T-helper 2 cell treated with Interferon-gamma antibody and Interleukin-4, amounts not matched to agents 100 ng/mL and 5 ng/mL, for 36 hours (primary cell): ENCODE measurements around the gene PCED1B. TPM values are rescaled to one million over a fixed set of nuclear protein-coding genes. Genes with fewer than 3 reads are reported as not detected.

Experiments used
- intact Hi-C: fragments of 100-400 bp; cut with micrococcal nuclease; formaldehyde crosslinking; loops from one replicate; pipeline ENCODE4 v1.15.1; 2023
- total RNA-seq: library from RNA; stranded (reverse); gene quantifications from 2 replicates; pipeline ENCODE4 v1.2.3, GENCODE V29; 2022

PCED1B gene
- total RNA-seq, 1 donor from 2014 or later = 38.8 TPM

DNA sequence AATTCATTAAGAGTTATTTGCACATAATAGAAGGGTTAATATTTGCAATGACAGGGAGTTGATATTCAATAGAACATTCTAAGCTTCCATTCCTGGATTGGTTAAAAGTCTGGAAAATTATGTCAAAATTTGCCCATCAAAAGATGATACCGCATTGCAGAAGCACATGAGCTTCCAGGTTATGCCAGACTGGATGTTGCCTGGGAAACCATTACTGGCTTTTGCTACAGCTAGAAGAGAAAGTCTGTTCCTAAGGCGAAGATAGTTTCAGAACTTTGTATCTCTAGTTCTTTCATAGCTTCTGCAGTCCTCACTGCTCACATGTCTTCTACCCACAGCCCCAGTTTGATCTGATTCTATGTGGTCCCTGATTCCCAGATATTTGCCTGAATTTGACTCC, 122.8 kb downstream of the PCED1B start:
- intact Hi-C loops = no loop called here

DNA sequence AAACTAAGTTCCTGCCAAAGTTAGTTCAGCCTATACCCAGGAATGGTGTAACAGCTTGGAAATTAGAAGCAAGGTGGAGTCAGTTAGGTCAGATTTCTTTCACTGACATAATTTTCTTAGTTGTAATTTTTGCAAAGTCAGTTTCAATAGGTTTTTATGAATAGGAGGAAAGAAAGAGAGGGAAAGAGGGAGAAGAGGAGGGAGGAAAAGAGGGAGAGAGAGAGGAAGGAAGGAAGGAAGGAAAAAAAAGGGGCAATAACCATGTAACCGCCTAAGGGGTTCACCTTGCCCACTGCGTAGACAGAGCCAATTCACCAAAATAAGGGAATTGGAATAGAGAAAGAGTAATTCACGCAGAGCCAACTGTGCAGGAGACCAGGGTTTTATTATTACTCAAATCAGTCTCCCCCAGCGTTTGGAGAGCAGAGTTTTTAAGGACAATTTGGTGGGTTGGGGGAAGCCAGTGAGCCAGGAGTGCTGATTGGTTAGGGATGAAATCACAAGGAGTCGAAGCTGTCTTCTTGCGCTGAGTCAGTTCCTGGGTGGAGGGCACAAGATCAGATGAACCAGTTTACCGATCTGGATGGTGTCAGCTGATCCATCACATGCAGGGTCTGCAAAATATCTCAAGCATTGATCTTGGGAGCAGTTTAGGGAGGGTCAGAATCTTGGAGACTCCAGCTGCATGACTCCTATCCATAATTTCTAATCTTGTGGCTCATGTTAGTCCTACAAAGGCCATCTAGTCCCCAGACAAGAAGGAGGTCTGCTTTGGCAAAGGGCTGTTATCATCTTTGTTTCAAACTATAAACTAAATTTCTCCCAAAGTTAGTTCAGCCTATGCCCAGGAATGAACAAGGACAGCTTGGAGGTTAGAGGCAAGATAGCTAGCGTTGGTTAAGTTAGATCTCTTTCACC, 126.4 kb downstream of the PCED1B start:
- intact Hi-C loops = loop anchor here (2.0 kb wide), 1 partner anchor 13 kb away; no protein-coding TSS in a partner anchor

DNA sequence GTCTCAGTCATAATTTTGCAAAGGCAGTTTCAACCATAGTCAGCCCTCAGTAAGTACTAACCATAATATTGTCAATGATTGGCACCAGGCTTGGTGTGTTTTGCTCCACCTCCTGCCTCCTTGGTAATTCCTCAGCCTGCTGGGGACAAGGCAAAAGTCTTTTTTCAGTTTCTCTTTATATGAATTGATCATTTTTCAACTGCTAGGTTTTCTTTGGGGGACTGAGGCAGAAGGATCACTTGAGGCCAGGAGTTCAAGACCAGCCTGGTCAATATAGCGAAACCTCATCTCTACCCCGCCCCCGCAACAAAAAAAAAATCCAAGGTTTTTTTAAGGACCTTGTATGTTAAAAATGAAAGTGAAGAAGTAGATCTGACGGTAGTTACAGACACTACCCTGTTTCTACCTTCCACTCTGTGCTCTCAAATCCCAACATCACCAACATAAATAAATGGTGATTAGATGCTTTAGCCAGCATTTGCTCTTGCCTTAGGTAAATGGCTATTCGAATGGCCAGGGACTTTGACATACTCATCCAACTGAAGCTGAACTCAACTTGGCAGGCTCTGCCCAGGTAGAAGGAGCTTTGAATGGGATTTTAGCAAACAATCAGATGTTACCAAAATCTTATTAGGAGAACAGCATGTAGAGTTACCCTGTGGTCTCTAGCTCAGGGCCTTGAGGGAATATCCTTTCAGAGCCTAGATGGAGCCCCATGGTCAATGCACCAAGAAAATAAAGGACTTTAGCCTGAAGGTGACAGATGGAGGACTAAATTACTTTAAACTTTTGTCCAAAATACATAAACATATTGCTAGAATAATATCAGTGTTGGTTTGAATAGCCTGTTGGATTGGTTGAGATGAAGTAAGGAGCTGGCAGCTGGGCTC, 127.3 kb downstream of the PCED1B start:
- intact Hi-C loops = loop anchor here (1.0 to 2.0 kb wide), 2 partner anchors 10 to 14 kb away; no protein-coding TSS in a partner anchor

DNA sequence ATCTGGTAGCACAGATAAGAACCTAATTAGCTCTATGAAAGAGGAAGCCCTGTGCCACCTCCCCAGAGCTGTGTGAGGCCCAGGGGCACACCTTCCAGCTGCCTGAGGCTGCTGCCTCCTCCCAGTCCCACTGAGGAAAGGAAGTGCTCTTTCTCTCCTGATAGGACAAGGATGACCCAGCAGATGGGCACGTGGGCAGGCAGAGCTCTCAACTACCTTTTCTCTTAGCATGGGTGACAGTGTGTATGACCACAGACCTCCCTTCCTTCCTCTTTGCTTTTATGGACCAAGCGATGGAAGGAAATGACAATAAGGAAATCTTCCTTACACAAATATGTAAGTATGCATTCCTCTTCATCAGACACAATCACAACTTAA, 127.9 kb downstream of the PCED1B start:
- intact Hi-C loops = loop anchor here (1.0 to 2.0 kb wide), 2 partner anchors 9 to 15 kb away; no protein-coding TSS in a partner anchor

DNA sequence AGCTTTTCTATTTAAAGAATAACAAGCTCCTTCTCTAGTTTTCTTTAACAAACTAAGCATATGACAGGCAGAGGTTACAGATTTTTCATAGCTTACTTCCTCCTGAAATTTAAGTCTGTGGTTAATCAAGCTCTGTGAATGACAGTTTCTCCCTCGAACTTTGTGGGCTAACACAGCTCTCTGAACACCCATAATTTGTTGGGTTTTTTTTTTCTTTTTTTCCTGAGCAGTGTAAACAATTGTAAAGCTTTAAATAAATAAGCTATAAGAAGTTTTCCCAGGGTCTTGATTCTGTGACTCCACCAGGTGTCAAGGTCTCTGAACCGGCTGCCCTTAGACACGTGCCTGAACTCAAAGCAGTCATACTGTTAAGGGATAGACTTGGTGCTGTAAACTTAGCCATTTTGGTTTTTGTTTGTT, 128.4 kb downstream of the PCED1B start:
- intact Hi-C loops = loop anchor here (1.0 to 2.0 kb wide), 2 partner anchors 8 to 15 kb away; no protein-coding TSS in a partner anchor

DNA sequence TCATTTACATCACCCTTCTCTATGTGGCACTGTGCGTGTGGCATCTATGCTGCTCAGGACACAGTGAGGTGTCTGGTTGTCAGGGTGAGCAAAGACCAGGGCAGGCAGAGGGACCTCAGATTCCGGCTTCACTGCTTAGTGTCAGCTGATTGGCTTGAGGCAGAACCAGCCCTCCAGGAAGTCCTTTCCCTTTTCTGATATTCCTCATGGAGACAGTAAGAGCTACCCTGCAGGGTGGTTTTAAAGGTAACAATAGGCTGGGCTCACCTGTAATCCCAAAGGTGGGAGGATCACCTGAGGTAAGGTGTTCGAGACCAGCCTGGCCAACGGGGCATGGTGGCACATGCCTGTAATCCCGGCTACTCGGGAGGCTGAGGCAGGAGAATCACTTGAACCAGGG, 129.6 kb downstream of the PCED1B start:
- intact Hi-C loops = no loop called here

DNA sequence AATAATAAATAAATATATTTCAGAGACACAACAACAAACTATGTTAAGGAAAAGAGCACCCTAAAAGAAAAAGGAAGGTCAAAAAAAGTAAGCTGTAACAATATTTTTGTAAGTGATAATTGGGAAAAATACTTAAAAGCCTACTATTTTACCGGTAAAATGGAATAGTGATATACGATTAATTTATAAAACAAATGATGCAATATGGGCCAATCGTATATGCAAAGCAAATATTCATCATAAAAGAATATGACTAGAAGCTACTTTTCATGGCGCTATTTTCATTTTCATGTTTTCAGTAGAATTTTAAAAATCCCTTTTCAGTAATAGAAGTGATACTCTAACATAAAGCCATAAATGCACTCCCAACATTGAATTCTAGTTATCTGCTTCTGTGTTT, 131.4 kb downstream of the PCED1B start:
- intact Hi-C loops = loop anchor here (10.0 kb wide), 4 partner anchors 674 to 1486 kb away; partner anchors contain the start of genes ARID2 and SCAF11

DNA sequence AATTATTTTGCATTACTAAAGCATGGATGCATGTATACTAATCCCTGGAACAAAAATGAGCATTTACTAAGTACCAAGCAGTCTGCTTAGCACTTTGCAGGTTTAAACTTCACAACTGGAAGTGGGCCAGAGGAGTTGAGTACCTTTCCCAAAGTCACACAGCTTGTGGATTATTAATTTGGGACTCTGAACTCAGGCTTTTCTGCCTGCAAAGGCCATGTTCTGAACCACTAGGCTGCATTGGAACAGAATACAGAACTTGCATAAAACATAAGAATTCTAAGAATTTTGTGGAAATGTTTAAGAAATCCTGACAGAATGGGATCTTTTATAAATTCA, 133.2 kb downstream of the PCED1B start:
- intact Hi-C loops = loop anchor here (10.0 kb wide), 4 partner anchors 672 to 1488 kb away; partner anchors contain the start of genes ARID2 and SCAF11

DNA sequence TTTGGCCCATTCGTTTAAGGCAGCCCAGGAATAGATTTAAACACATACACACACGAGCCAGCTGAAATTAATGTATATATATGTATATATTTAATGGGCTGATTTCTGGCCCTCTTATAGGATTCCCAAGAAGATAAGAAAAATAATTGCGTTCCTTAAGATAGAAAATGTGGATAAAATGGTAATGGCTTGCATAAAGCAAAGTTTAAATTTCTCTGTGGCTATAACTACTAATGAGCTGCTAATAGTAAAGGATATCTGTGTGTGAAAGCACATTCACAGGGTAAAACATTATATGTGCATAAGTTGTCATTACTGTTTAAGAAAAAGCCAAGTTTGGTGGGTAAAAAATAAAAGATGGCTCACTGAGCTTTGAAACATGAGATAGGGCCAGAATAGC, 134.0 kb downstream of the PCED1B start:
- intact Hi-C loops = loop anchor here (10.0 kb wide), 4 partner anchors 671 to 1489 kb away; partner anchors contain the start of genes ARID2 and SCAF11

DNA sequence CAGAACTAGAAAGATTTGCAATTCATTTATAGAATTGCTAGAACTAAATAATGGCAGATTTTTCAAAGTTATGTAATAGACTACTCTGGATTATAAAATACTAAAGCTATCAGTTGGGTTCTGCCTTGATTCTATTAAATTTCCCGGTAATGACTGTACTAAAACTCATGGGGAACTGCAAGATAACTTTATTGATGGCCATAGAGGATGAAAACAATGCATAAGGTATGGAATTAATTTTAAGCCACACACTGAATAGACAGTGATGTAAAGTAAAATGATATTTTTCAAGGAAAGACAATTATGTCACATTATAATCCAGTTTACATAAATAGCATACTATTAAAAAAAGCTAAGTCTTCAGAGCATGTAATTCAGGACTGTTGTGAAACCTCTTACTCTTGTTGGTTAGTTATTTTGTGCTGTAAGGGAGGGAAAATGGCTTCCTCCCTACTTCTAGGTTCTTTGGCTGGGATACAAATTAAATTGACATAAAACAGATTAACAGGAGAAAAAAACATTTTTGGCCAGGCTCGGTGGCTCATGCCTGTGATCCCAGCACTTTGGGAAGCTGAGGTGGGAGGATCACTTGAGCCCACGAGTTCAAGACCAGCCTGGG, 134.7 kb downstream of the PCED1B start:
- intact Hi-C loops = loop anchor here (2.0 to 10.0 kb wide), 5 partner anchors 21 to 1489 kb away; partner anchors contain the start of genes ARID2 and SCAF11

DNA sequence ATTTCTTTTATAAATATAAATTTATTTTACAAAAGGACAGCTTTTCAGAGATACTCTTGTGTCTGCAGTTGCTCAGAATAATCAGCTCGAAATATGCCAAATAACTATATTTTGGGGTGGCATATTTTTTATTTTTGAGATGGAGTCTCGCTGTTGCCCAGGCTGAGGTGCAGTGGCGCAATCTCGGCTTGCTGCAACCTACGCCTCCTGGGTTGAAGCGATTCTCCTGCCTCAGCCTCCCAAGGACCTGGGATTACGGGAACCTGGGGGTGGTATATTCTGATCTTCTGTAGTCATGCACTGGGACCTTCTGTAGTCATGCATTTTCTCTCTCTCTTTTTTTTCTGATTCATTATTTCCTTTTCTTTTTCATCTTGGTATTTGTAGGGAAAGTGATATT, 135.3 kb downstream of the PCED1B start:
- intact Hi-C loops = loop anchor here (1.0 to 10.0 kb wide), 9 partner anchors 22 to 1490 kb away; partner anchors contain the start of genes ARID2, RPAP3, SCAF11 and SLC38A1

DNA sequence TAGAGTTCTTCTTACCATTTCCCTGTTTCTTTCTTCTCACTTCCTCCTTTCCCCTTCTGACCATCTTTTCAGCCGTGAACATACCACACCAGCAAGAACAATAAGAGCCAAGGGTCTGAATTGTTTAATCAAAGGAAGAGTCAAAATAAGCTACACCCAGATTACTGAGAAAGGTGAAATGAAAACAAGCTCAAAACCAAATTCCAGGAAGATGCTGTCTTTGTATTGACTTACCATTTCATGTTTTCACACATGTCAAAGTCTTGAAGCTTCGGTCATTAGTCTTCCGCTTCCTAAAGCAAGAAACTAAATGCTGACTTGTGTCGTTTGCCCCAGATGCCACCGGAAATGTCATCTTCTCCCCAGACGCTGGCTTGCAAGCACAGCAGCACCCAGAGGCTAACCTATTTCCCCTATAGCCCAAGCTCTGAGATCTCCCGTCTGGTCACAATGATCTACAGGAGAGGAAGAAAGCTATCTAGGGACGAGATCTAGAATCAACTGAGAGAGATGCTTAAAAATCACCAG, 136.8 kb downstream of the PCED1B start:
- intact Hi-C loops = loop anchor here (1.0 to 10.0 kb wide), 15 partner anchors 9 to 1491 kb away; partner anchors contain the start of genes ARID2, HDAC7, RPAP3 and SCAF11

DNA sequence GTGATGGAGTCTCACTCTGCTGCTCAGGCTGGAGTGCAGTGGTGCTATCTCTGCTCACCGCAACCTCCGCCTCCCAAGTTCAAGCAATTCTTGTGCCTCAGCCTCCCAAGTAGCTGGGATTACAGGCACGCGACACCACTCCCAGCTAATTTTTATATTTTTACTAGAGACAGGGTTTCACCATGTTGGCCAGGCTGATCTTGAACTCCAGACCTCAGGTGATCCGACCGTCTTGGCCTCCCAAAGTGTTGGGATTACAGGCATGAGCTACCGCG, 138.1 kb downstream of the PCED1B start:
- intact Hi-C loops = loop anchor here (2.0 to 10.0 kb wide), 10 partner anchors 59 to 1493 kb away; partner anchors contain the start of genes ARID2, HDAC7, RPAP3 and SCAF11

DNA sequence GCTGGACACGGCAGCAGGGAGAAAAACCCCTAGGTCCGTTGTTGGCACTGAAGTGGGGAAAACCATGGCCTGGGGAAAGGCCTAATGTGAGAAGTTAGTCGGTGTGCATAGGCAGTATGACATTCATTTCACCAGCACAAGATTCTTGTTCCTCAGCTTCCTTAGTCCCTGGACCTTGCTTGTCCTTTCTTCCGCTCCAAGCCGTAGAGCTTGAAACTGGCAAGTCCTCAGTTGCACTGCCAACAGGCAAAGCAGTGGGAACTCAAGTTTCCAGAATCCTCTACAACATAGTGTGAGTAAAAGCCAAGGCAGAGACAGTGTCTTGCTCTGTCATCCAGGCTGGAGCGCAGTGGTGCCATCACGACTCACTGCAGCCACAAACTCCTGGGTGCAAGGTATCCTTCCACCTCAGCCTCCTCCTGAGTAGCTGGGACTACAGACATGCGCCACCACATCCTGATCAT, 138.8 kb downstream of the PCED1B start:
- intact Hi-C loops = loop anchor here (5.0 to 10.0 kb wide), 7 partner anchors 186 to 1493 kb away; partner anchors contain the start of genes ARID2, RPAP3, SCAF11 and SLC38A1

DNA sequence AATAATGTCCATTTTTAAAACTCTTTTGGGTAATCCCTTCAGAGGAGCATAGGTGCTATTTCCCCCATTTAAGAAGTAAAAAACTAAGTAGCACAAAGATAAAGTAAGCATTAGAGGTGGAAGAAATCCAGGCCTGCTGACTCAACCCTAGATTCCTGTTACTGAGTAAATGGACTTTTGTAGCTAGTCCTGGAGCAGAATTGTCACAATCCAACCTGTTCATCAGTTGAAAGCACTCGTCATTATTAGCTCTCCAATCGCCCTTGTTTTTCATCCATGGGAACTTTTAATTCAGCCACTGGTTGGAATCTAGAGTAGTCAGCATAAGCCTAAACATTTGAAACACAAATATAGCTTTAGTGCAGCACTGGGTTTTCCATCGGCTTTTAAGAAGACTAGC, 139.8 kb downstream of the PCED1B start:
- intact Hi-C loops = loop anchor here (5.0 to 10.0 kb wide), 7 partner anchors 187 to 1494 kb away; partner anchors contain the start of genes ARID2, RPAP3, SCAF11 and SLC38A1

DNA sequence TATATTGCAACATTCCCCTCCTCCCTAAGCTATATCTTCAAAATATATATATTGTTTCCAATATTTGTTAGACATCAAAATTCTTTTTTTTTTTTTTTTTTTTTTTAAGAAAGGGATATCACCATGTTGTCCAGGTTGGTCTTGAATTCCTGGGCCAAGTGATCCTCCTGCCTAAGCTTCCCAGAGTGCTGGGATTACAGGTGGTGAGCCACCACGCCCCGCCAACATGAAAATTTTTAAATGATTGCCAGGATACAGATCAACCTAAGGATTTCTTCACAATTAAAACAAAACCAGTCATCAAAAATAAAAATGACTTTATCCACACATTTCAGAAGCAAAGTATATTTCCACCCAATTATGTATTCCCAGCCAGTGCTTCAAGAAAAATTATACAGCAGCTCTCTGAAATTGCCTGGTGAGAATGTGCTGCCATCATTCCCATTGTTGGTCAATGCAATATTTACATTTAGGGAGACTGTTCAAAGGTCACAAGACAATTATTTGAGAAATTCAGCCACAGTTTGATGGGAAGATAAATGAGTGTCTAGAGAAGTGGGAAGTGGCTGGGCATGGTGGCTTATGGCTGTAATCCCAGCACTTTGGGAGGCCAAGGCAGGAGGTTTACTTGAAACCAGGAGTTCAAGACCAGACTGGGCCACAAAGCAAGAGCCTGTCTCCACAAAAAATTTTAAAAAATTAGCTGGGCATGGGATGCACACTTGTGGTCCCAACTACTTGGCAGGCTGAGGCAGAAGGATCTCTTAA, 142.0 kb downstream of the PCED1B start:
- intact Hi-C loops = no loop called here

DNA sequence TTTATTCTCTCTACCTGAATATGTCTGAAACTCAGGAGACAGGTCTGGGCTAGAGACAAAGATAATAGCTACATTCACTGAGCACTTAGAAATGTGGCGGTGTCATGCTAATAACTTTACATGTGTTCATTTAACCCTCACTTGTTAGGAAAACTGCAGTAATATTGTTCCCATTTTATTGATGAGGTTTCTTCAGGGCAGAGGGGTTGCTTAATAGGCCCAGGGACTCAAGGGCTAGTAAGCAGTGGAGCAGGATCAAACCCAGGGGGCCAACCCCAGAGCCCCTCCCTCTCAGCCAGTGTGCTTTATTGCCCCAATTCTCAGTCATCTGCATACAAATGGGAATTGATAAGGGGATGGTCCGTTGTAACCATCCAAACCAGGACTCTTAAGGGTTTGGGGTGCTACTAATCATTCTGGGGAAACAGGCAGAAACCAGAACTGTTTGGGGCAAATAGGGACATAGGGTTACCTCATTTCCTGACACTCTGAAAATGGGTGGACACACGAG, 143.2 kb downstream of the PCED1B start:
- intact Hi-C loops = no loop called here

DNA sequence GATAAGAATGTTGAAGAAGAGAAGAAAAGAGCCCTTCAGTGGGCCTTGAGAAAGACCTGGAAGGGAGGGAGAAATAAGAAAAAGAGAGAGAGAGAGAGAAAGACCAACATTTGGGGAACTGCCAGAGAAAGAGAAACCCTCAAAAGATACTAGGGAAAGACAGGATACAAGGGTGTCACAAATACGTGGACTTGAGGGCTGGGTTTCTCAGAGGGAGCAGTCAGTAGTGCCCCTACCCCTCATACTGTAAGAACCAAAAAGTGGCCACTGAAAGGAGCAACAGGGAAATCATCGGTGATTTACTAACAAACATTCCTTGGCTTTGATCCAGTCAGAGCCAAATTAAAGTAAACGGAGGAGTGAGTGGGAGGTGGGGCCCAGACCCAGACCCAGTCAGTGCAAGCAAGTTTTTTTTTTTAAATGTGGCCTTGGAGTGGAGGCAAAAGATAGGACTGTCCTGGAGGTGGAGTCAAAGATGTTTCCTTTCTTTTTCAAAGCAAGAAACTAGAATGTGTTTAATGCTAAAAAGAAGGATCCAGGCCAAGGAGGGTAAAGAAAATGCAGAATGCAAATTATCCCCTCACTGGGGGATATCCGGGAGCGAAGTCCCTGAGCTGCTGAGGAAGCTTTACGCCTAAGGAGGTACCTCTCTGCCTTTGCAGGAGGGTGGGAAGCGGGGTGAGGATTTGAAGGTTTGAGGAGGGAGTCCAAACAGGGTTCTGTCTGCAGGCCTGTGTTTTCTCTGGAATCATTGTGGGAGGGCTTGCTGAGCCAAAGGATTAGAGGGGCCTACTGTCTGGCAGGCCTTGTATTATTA, 143.8 kb downstream of the PCED1B start:
- intact Hi-C loops = no loop called here

DNA sequence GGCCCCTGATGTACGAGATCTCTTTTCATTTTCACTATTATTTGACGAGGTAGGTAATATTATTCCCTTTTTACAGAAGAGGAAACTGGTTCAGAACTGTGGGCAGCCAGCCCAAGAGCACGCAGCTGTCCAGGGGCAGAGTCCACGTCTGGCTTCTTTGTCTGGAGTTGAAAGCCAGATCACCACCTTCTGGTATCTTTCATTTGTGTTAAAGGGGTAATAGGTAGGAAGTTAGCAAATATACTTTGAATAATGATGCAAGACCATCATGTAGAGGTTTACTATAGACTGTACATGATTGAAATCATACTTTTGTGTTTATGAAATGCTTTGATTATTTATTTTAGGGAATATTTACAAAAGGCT, 144.4 kb downstream of the PCED1B start:
- intact Hi-C loops = no loop called here
